ENCODE measurements around the gene SNAPIN.
A peak's percentile ranks its signal among the peaks of the same experiment; 100 is the strongest.

SNAPIN gene

DNA sequence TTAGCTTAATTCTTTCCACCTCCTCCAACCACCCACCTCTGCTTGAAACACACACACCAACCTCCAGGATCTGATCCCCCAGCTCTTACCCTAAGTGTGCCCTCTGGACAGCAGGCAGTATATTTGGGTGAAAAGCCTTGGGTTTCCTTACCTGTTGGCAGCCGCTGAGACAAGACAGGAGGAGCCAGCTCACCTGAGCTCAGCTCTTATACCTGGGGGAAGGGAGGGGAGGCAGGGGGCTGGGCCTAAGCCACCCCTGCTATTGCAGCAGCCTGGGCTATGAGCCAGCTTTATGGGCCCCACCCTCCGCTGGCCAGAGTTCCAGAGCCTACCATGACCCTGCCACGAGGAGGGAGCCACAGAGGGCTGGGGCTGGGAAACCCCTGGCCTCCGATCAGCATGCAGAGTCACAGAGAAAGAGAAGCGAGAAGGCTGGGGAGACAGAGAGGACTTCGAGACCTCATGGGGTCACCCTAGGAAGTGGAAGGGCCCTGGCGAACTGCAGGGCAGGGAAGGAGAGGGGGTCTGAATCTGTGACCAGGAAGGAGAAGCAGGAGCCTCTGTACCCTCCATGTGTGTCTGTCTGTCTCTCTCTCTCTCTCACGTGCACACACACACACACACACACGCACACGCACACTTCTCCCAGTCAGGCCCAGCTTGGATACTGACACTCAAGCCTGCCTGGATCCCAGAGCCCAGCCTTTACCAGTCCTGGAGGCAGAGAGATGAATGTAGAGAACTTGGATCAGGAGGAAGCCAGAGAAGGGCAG lies 42.2 kb upstream of the SNAPIN start, which contains the start of gene S100A14:
Gene S100A14, minus strand, starts transcription at position 182 of the 773 bp plus-strand sequence. CDS start 467 bp downstream, outside the sequence.
- TF ChIP-seq, protein P1, sequence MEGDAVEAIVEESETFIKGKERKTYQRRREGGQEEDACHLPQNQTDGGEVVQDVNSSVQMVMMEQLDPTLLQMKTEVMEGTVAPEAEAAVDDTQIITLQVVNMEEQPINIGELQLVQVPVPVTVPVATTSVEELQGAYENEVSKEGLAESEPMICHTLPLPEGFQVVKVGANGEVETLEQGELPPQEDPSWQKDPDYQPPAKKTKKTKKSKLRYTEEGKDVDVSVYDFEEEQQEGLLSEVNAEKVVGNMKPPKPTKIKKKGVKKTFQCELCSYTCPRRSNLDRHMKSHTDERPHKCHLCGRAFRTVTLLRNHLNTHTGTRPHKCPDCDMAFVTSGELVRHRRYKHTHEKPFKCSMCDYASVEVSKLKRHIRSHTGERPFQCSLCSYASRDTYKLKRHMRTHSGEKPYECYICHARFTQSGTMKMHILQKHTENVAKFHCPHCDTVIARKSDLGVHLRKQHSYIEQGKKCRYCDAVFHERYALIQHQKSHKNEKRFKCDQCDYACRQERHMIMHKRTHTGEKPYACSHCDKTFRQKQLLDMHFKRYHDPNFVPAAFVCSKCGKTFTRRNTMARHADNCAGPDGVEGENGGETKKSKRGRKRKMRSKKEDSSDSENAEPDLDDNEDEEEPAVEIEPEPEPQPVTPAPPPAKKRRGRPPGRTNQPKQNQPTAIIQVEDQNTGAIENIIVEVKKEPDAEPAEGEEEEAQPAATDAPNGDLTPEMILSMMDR (IDR thresholded peaks at IDR 0.05; ENCODE audit: insufficient read depth, missing control alignments), result no peak
- no peak for DNase-seq (ENCODE audit: insufficient read length, low spot score)
- no peak for FAIRE-seq

DNA sequence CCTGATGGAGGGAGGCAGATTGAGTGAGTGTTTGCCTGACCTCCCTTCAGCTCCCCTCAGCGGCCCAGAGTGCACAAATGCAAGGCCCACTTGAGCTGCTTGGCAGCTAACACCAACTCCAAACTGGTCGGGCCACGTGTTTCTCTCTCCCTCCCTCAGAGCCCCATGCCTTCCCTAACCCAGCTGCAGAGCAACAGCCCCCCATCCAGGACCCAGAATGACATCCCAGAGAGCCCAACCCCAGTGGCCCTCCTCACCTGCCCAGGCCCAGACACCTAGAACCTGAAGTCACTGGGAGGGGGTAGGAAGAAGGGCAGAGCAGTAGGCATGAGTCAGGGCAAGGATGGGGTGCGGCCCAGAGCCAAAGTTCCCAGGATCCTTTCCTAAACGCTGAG lies 41.6 kb upstream of the SNAPIN start:
- no peak for DNase-seq (ENCODE audit: insufficient read length, low spot score)
- FAIRE-seq, result no peak
- TF ChIP-seq, protein P1 (IDR thresholded peaks at IDR 0.05; ENCODE audit: insufficient read depth, missing control alignments), result no peak

DNA sequence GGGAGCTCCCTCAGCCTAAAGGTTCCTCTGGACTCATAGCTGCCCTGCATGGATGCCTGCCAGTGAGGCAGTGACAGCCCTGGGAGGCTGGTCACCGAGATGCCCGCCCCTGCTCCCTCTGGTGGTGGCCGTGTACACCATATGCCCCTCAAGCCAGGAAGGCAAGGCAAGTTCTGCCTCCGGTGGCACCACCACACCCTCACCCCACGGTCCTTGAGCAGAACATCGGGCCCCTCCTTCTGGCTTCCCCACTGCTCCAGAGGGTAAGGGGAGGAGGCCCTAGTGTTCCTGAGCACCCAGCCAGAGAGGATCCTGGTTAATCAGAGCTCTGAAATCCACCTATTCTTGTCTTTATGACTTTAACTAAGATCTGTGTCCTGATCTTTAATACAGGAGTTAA lies 40.8 kb upstream of the SNAPIN start:
- TF ChIP-seq, protein P1 (IDR thresholded peaks at IDR 0.05; ENCODE audit: insufficient read depth, missing control alignments), result peak; percentile 76
- FAIRE-seq (no peak), DNase-seq (ENCODE audit: insufficient read length, low spot score) (no peak)

DNA sequence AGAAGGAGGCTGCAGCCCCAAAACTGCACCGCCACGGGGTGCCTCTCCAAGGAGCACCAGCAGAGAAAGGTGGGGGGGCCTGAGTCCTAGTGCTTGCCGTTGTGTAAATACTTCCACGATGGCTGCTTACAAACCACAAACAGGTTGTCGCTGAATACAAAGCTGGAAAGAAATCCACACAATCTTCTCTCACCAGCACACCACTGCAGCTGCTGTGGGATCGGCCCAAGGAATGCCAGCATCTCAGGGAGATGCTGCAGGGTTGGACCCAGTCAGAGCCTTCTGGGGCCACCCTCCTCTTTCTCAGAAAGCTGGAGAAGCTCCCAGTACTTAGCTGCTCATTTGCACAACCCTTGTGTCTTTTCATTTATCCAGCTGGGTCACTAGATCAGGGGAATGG lies 39.3 kb upstream of the SNAPIN start:
- TF ChIP-seq, protein P1 (IDR thresholded peaks at IDR 0.05; ENCODE audit: insufficient read depth, missing control alignments), result no peak
- DNase-seq (ENCODE audit: insufficient read length, low spot score) (no peak), FAIRE-seq (no peak)

DNA sequence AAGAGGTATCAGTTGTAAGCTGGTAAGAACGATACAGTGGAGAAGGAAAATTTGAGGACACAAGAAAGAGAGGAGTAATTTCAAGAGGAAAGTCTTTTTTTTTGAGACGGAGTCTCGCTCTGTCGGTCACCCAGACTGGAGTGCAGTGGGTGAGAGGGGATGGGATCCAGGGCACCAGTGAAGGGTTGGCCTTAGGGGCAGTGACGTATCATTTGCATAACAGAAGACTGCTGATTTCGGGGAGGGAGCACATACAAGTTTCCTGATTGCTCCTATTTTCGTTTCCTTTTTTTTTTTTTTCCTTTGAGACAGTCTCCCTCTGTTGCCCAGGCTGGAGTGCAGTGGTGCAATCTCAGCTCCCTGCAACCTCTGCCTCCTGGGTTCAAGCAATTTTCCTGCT lies 35.4 kb upstream of the SNAPIN start:
- FAIRE-seq, result no peak
- DNase-seq (ENCODE audit: insufficient read length, low spot score), result no peak
- TF ChIP-seq, protein P1 (IDR thresholded peaks at IDR 0.05; ENCODE audit: insufficient read depth, missing control alignments), result no peak

DNA sequence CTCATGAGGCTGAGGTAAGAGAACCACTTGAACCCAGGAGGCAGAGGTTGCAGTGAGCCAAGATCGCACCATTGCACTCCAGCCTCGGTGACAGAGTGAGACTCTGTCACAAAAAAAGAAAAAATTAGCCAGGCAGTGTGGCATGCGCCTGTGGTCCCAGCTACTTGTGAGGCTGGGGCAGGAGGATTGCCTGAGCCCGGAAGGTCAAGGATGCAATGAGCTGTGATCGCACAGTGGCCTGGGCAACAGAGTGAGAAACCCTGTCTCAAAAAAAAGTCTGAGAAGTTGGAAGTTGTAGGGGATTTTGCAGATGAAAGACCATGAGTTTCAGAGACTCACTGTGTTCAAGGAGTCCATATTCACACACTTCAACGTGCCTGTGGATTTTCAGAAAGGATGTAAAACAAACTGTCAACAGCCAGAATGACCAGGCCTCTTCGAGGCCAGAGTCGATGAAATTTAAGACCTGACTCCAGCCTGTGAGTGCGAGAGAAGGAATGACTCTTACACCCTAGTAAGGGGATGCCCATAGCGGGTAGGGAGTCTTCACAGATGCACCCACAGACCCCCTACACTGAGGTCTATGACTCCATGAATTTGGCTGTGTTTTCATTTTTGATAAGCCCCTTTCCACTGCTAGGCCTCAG lies 33.4 kb upstream of the SNAPIN start:
- no peak for FAIRE-seq
- TF ChIP-seq, protein P1 (IDR thresholded peaks at IDR 0.05; ENCODE audit: insufficient read depth, missing control alignments), result no peak
- no peak for DNase-seq (ENCODE audit: insufficient read length, low spot score)

DNA sequence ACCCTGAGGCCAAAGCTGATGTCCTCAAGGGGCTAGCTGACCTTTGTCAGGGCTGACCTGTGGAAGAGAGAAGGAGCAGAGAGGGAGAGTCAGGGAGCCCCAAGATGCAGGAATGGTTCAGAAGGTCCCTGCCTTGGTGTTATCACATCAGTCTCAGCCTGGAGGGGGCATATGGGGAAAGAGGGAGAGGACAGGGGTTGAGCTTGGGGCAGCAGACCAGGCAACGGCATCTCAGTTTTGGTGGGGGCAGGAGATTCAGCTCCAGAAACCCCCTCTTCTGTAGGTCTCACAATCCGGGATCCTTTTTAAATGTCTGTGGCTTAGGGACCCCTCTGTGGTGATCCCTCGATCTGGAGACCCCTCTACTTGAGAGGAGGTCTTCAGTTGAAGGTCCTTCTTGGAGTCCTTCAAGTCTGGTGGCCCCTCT lies 32.0 kb upstream of the SNAPIN start:
- TF ChIP-seq, protein P1 (IDR thresholded peaks at IDR 0.05; ENCODE audit: insufficient read depth, missing control alignments), result no peak
- FAIRE-seq, result no peak
- DNase-seq (ENCODE audit: insufficient read length, low spot score), result no peak
